ENCODE results near the gene BRD1. TPM values are rescaled to one million over a fixed set of nuclear protein-coding genes. Genes with fewer than 3 reads are reported as not detected.

The BRD1 gene
- total and polyA plus RNA-seq, 9 of the 15 experiments (the other 6 are each of a cell fraction or from before 2014, with no cell fraction given): 0.42 to 17.6 (median 5.5) TPM

GRCh38 chr22:49848690-49849160, 21.1 kb upstream of the BRD1 start:
- in situ Hi-C loops (cut with MboI) (no loop called here), intact Hi-C loops (cut with micrococcal nuclease) (no loop called here)
- no peaks in the 10 kb centered on the region; the same call in 2 of the 3 replicates for H3K79me2 ChIP-seq (ENCODE audit: control insufficient read depth, insufficient read depth, low read length)
- no peak for DNase-seq (ENCODE audit: extremely low read depth in 1 of 4, low spot score in 3 of 4)
- no peak overlapping the region for H3K4me2 ChIP-seq (ENCODE audit: insufficient read depth, low read length)
- TF ChIP-seq CHD4 (IDR thresholded peaks at IDR 0.05; ENCODE audit: insufficient read depth, insufficient replicate concordance, low read depth, low read length, poor library complexity, severe bottlenecking) (no peak), IFI16 (CRISPR knock-in tag; IDR thresholded peaks at IDR 0.05) (no peak), MYBL2 (IDR thresholded peaks at IDR 0.05; ENCODE audit: low read depth) (no peak), MYBL2 (CRISPR knock-in tag; IDR thresholded peaks at IDR 0.05; ENCODE audit: borderline replicate concordance) (no peak), ZNF699 (CRISPR knock-in tag; IDR thresholded peaks at IDR 0.05; ENCODE audit: insufficient replicate concordance) (no peak), TFE3 (CRISPR knock-in tag; IDR thresholded peaks at IDR 0.05) (no peak), HBP1 (CRISPR knock-in tag; IDR thresholded peaks at IDR 0.05) (no peak), RFX1 (IDR thresholded peaks at IDR 0.05) (no peak), MBD2 (IDR thresholded peaks at IDR 0.05; ENCODE audit: borderline replicate concordance, low read depth) (no peak), NUFIP1 (IDR thresholded peaks at IDR 0.05; ENCODE audit: partially characterized antibody) (no peak)
- no TSS peak for BruUV-seq (replicated peaks)
- WGBS (ENCODE audit: insufficient coverage, low coverage, missing lambda C conversion rate): 35% methylated on average over 15 of the region's 51 CpGs
- ATAC-seq: no peak
- CTCF ChIA-PET (ENCODE audit: low intra/inter-chr PET ratio): no interaction called here
- peaks cover 26 to 32% of the 10 kb centered on the region in 2 experiments for H3K27me3 ChIP-seq (ENCODE audit: control insufficient read depth in 2 of 2, insufficient read depth in 2 of 2, low read length in 2 of 2)
- H3K9me3 ChIP-seq (replicated peaks; ENCODE audit: control insufficient read depth, insufficient read depth, low read depth, low read length): no peaks in the 10 kb centered on the region
- H3K9ac ChIP-seq (ENCODE audit: insufficient read depth in 1 of 2, low read depth in 2 of 2, low read length in 2 of 2): no peak overlapping the region
- H3K27ac ChIP-seq (ENCODE audit: extremely low read depth, low read depth, low read length): no peak overlapping the region
- FAIRE-seq: no peak
- H3K36me3 ChIP-seq (ENCODE audit: control insufficient read depth, insufficient read depth, low read length): no peaks in the 10 kb centered on the region
- H3K9me1 ChIP-seq (ENCODE audit: control insufficient read depth, insufficient read depth, low read length): no peaks in the 10 kb centered on the region
- H4K20me1 ChIP-seq (replicated peaks; ENCODE audit: control insufficient read depth, insufficient read depth, low read length): no peaks in the 10 kb centered on the region
- H3K4me1 ChIP-seq (replicated peaks in 1 of 2; ENCODE audit: control insufficient read depth in 2 of 2, insufficient read depth in 2 of 2, low read length in 2 of 2): peaks cover 0 to 37% of the 10 kb centered on the region in 2 experiments; a peak in 2 of 5 replicates
- no peak overlapping the region for H3K4me3 ChIP-seq
- H2AFZ ChIP-seq (ENCODE audit: low read depth, low read length): no peak overlapping the region
- POLR2A ChIA-PET: no interaction called here

Measured in K562 (cell line).